ENCODE results near the gene FAM83F. TPM values are rescaled to one million over a fixed set of nuclear protein-coding genes. Genes with fewer than 3 reads are reported as not detected.
A peak's percentile ranks its signal among the peaks of the same experiment; 100 is the strongest.

FAM83F gene
- total RNA-seq, 2 experiments from 2014 or later = not detected

- H3K9me3 ChIP-seq (ENCODE audit: low read length) = no peaks in the 10 kb centered on the region
- H3K27ac ChIP-seq (ENCODE audit: low read depth, low read length, poor library complexity, severe bottlenecking) = no peak overlapping the region
- TF ChIP-seq EZH2phosphoT487 (IDR thresholded peaks at IDR 0.05; ENCODE audit: borderline replicate concordance, low read depth, low read length) (no peak), CTCF (conservative IDR thresholded peaks at IDR 0.05; ENCODE audit: low read length) (no peak)
- DNase-seq (ENCODE audit: low spot score) = peak; percentile 42
- H3K4me1 ChIP-seq (ENCODE audit: insufficient read depth, low read length, poor library complexity, severe bottlenecking) = peaks cover 15% of the 10 kb centered on the region
- intact Hi-C loops (cut with micrococcal nuclease; ENCODE audit: unreplicated experiment) = no loop called here
- ChIA-PET POLR2A (interaction anchor here (0.6 kb wide), 1 partner anchor 36 kb away, joined by 3 read pairs; no protein-coding TSS in a partner anchor), CTCF (ENCODE audit: unreplicated experiment) (no interaction called here)
- H3K79me2 ChIP-seq (ENCODE audit: insufficient read depth, low read depth, low read length) = no peaks in the 10 kb centered on the region
- H2AFZ ChIP-seq (ENCODE audit: low read length) = no peak overlapping the region
- peak overlapping the region; percentile 38; the same call in 1 of the 2 replicates for H3K4me2 ChIP-seq (ENCODE audit: low read length)
- no peaks in the 10 kb centered on the region for H4K20me1 ChIP-seq (ENCODE audit: insufficient read depth, low read length)
- H3K36me3 ChIP-seq (ENCODE audit: insufficient read depth, low read length) = no peaks in the 10 kb centered on the region
- no peak overlapping the region for H3K4me3 ChIP-seq (ENCODE audit: low read depth, low read length, poor library complexity, severe bottlenecking)
- H3K9me2 ChIP-seq (ENCODE audit: insufficient read depth, low read length) = no peaks in the 10 kb centered on the region
- no TSS peak for BruUV-seq (replicated peaks)
These were observed 37.7 kb upstream of the FAM83F start for GRCh38 chr22:39956932-39957664.

- ChIA-PET CTCF (ENCODE audit: unreplicated experiment) (no interaction called here), POLR2A (interaction anchor here (0.6 kb wide), 1 partner anchor 37 kb away, joined by 3 read pairs; no protein-coding TSS in a partner anchor)
- no peak for DNase-seq (ENCODE audit: low spot score)
- Histone ChIP-seq H3K9me3 (ENCODE audit: low read length) (no peaks in the 10 kb centered on the region), H2AFZ (ENCODE audit: low read length) (no peak overlapping the region), H3K36me3 (ENCODE audit: insufficient read depth, low read length) (no peaks in the 10 kb centered on the region), H4K20me1 (ENCODE audit: insufficient read depth, low read length) (no peaks in the 10 kb centered on the region), H3K27ac (ENCODE audit: low read depth, low read length, poor library complexity, severe bottlenecking) (no peak overlapping the region), H3K4me3 (ENCODE audit: low read depth, low read length, poor library complexity, severe bottlenecking) (no peak overlapping the region), H3K4me1 (ENCODE audit: insufficient read depth, low read length, poor library complexity, severe bottlenecking) (peaks cover 10% of the 10 kb centered on the region), H3K9me2 (ENCODE audit: insufficient read depth, low read length) (no peaks in the 10 kb centered on the region), H3K79me2 (ENCODE audit: insufficient read depth, low read depth, low read length) (no peaks in the 10 kb centered on the region), H3K4me2 (ENCODE audit: low read length) (no peak overlapping the region)
- BruUV-seq (replicated peaks) = no TSS peak
- no peak for TF ChIP-seq CTCF (conservative IDR thresholded peaks at IDR 0.05; ENCODE audit: low read length)
- no peak for TF ChIP-seq EZH2phosphoT487 (IDR thresholded peaks at IDR 0.05; ENCODE audit: borderline replicate concordance, low read depth, low read length)
- intact Hi-C loops (cut with micrococcal nuclease; ENCODE audit: unreplicated experiment) = no loop called here
These were observed 36.6 kb upstream of the FAM83F start for GRCh38 chr22:39958009-39958711.

Measured in OCI-LY7 (cell line).